ENCODE data around the gene ASPDH.

ASPDH gene

DNA sequence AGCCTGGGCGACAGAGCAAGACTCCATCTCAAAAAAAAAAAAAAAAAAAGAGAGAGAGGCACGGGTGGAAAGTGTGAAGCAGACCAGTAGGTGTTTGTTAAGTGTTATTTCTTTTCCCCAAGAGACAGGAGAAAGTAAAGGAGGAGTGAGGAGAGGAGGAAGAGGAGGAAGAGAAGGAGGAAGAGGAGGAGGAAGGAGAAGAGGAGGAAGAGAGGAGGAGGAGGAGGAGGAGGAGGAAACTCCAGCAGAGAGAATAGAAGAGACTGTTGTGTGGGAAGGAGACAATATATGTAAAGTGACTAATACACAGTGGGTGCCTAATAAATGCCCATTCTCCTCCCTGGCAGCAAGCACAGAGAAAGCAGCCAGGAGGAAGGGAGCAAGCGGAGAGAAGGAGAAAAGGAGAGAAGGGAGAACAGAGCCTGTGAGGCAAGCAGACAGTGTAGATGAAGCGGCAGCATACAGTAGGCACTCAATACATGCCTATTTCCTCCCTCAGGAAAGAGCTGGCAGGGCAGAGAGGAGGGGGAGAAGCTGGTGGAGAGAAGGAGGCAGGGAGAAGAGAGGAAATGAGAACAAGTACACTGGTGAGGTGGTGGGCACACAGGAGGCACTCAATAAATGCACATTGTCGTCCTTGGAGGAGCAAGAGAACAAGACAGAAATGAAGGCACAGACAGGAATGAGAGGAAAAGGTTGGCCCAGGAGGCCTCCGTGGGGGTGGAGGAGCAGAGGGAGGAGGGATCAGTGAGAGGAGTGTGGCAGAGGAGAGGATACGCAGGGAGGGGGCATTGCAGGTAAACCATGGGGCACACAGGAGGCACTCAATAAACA lies 19.3 kb downstream of the ASPDH start:
- no peak for DNase-seq

DNA sequence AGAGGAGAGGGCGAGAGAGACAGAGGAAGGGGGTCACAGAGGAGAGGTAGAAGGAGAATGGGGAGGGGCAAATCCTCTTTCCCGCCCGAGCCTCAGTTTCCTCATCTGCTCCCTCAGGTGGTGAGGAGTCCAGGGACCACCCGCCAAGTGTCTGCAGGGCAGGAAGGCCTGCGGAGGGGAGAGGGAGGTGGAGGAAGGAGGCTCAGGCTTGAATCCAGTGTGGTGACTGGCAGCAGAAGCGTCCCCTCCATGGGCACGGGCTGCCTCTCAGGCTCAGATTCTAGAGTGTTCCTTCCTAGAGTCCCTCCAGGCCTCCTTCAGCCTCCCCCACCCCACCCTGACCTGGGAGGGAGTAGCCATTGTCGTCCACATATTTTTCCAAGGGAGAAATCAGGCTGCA lies 20.5 kb downstream of the ASPDH start:
- no peak for DNase-seq

DNA sequence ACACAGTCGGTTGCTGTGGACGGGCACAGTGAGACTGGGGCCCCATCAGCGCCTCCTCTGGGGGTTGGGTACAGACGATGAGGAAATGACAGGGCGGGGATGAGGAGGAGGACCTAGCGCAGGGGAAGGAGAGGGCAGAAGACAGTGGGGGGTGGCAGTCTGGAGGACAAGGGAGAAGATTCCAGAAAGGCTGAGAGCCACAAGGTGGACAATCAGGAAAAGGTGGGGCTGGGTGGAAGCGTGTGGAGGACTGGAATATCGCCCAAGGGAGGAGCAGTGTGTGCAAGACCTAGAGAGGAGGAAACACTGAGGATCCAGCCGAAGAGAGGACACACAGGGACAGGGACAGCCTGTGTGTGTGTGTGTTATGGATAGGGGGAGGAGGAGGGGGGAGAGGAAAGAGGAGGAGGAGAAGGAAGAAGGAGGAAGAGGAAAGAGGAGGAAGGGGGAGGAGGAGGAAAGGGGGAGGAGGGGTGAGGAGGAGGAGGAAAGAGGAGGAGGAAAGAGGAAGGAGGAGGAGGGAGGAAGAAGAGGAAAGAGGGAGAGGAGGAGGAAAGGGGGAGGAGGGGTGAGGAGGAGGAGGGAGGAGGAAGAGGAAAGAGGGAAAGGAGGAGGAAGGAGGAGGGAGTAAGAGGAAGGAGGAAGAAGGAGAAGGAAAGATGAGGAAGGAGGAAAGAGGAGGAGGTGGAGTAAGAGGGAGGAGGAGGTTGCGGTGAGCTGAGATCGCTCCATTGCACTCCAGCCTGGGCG lies 21.2 kb downstream of the ASPDH start:
- peak; percentile 57 for DNase-seq

DNA sequence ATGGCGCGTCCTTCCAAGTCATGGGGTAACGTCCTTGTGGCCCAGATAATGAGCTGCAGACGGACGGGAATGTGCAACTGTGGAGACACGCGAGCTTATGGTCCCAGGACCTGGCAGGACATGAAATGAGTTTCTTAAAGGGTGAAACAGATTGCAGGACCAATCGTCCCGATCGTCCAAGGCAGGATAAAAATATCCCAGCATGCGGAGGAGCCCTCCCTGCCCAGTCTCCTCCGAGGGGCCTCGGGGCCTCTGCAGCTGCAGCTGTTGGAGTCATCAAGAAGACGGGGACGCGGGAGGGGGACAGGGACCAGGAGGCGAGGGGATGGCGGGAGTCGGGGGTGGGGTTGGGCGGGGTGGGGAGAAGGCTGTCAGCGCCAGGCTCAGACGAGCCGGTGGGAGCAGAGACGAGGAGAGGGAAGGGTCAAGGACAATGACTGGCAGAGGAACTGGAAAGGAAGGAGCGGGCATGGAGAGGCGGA lies 22.7 kb downstream of the ASPDH start:
- DNase-seq = no peak

DNA sequence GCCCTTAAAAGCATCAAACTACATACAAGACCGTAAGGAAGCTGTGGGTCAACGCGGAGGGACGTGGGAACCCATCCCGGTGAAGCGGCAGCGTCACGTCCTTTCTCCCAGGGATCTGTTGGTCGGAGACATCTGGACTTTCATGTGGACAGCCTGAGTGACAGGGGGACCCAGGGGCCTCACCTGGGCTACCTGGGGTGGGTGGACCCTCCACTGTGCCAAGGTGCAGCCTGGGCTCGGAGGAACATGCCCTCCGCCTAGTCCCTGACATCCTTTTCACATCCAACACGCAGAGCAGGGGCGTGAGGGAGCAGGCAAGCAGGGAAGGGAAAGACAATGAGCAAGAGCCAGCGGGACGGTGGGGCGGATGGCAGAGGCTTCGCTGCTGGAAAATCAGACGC lies 23.3 kb downstream of the ASPDH start:
- no peak for DNase-seq

DNA sequence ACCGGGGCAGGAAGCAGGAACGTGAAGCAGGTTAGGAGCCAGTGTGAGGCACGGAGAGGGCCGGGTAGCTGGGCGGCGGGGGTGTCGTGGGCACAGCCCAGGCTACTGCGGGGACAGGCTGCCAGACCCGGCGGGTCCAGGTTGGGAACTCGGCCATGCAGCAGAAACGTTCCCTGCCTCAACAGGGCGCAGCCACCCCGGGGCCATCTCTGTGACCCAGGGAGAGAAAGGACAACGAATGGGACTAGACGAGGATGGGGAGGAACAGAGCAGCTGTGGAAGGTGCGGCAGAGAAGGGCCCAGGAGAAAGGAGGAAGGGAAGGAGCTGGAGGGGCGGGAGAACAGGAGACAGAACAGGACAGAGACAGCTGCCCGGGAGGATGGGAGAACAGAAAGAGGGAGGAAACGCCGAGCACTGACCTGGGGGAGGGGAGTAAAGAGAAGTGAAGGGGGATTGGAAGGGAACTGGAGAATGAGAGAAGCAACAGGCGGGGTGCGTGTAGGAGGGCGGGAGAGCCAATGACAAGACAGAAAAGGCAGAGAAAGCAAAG lies 24.2 kb downstream of the ASPDH start:
- DNase-seq = no peak

DNA sequence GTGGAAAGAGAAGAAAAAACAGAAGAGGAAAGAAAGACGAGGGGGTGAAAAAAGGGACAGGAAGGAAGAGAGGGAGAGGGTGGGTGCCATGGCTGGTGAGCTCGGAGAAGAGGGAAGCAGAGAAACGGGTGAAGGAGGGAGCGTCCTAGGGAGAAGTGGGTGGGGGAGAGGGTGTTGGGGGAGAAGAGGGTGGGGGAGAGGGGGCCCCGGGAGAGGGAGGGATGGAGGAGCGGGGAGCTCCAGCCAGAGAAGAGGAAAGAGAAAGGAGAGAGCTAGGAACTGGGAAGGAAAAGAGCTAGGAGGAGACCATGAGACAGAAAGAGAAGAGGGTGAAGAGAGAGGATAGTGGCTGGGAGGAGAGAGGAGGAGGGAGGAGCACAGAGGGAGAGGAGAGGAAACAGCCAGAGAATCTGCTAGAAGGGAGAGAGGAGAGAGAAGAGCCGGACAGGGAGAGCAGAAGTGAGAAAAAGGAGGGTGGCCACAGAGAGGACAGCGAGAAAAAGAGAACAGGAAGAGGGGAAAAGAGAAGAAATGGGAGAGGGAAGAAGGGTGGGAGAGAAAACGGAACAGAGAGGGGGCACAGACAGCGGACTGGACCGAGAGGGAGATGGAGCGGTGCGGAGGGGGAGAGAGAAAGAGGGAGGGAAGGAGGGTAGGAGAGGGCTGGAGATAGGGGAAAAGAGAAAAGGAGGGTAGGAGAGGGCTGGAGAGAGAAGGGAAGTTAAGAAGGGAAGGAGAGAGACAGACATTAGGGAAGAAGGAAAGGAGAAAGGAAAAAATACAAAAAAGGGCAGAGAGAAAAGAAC lies 25.1 kb downstream of the ASPDH start:
- no peak for DNase-seq

DNA sequence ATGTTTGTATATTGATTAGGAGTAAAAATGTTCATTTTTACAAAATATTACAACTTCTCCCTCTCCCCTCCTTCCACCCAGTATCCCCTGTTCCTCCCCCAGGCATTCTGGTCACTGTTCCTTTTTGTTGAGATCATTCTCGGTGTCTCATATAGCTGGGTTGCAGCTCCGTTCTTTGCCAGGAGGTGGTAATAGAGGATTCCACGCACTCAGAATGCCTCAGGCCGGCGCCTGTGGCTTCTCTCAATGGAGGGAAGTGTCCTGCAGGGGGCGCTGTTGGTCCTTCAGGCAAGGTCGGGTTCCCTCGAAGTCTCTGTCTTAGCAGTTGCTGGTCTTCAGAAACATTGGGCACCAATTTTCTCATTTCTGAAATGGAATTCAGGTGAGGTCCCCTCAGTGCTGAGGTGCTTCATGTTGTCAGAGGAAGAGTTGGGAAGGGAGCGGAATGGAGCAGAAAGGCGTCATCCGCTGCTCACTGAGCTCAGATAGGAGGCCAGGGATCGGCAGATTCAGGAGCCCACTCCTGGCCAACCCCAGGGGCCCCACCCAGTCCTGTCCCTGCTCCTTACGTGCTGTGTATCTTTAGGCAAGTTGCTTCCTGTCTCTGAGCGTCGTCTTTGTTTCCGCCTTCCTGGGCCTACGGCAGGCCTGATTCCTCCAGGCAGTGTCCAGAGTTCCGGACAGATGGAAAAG lies 26.7 kb downstream of the ASPDH start:
- DNase-seq = peak; percentile 77

DNA sequence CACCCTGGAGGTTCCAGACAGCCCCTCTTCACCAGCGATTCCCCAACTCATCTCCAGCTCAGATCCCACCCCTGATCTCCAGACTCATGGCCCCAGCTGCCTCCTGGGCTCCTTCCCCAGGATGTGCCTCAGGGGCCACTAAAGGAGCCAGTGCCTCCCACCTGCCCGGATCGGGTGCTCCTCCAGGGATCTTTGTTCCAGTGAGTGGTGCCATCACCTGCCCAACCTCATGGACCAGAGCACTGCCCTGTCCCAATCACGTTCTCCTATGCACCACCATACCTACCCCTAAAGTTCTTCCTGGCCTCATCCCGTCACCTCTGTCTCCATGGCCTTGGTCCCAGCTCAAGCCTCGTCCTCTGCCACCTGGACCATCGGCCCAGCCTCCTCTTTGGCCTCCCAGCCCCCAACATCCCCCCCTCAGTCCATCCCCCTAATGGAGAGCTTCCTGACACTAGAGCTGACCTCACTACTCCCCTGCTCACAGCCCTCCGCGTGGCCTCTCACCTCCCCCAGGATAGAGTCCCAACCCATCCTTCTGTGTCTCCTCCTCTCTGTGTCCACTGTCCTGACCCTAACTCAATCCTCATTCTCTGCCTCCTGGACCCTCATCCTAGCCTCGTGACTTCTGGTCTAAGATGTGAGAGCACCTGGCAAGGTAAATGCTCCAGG lies 28.3 kb downstream of the ASPDH start:
- DNase-seq = no peak

DNA sequence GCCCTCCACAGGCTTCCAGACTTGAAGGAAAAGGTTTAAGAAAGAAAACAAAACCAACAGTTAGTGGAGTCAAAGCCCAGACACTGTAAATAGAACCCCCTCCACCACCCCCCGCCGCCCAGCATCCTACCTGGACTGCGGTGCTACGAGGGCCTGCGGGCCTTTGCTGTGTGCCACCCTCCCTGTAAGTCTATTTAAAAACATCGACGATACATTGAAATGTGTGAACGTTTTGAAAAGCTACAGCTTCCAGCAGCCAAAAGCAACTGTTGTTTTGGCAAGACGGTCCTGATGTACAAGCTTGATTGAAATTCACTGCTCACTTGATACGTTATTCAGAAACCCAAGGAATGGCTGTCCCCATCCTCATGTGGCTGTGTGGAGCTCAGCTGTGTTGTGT lies 30.8 kb downstream of the ASPDH start:
- DNase-seq = no peak

DNA sequence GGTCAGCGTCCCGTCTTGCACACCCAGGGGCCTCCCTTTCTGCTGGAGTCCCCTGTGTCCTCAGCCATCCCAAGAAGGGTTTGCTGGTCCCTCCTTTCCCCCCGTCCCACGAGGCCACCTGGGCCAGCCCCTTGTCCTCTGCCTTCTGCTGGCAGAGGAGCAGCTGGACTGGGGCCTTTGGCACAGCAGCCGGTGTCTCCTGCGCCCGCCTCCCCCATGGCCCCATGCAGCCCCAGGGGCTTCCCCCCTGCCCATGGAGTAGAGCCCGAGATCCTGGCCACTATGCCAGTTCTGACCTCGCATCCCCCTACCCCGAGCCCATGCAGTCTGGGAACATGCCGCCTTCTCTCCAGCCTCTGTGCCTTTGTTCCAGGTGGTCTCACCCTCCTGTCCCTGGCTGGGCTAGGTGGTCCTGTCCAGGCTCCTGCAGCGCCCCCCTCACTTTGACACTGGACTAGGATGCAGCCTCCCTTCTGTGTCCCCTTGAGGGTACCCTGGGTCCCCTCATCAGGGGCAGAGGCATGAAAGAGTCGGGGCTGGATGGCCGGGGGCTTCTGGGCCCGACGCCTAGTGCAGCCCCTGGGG lies 31.4 kb downstream of the ASPDH start:
- DNase-seq = no peak

DNA sequence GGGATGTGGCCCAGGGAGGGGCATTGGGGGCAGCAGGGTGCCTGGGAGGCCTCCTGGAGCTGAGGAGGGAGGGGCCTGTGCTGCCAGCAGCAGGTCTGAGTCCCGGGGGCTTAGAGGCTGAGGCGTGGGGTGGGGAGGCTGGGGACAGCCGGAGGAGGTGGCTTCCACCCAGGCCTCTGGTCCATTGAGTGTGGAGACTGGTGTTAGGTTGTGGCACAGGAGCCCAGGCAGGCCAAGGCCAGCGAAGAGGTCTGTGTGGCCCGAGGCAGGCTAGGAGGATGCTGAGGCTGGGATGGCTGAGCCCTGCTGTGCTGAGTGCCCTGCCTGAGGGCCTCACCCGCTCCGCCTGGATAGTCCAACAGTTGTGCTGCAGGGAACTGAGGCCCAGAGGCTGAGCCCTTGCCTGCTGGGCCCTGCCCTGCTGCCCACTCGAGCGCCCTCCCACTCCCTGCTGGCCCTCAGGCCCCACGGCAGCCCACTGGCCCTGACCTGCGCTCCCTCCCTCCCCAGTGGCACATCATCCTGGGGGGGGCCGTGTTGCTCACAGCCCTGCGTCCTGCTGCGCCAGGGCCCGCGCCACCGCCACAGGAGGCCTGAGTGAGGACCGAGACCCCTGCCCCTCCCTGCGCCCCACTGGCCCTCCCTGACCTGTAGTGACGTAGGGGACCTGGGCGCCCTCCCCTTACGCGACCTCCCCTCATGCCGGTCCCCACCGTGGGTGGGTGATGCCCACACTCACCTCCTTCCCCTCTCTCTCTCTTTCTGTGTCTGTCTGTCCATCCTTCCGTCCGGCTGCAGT lies 32.2 kb downstream of the ASPDH start:
- DNase-seq = no peak

DNA sequence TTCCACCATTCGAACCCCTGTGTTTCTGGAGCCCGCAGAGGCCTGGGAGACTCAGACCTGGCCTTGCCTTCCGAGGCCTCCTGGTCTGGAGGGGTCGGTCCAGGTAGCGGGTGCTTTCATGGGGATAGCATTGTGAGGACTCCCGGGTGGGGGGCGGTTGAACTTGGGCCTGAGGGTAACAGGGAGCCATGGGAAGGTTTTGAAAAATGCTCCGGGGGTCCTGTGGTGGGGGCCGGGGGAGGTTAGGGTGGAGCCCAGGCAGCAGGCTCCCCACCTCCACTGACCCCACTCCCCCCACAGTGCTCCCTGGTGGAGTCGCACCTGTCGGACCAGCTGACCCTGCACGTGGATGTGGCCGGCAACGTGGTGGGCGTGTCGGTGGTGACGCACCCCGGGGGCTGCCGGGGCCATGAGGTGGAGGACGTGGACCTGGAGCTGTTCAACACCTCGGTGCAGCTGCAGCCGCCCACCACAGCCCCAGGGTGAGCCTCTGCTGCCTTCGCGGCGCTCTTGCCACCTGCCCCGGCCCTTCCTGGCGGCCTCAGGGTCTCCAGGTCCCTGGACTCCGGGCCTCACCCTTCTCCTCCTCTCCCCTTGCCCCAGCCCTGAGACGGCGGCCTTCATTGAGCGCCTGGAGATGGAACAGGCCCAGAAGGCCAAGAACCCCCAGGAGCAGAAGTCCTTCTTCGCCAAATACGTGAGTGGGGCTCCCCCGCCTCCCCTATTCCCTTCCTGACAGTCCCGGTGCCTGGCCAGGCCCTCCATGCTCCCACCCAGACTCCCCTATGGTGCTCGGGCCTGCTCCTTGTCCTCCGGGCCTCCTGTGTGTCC lies 33.2 kb downstream of the ASPDH start:
- no peak for DNase-seq

DNA sequence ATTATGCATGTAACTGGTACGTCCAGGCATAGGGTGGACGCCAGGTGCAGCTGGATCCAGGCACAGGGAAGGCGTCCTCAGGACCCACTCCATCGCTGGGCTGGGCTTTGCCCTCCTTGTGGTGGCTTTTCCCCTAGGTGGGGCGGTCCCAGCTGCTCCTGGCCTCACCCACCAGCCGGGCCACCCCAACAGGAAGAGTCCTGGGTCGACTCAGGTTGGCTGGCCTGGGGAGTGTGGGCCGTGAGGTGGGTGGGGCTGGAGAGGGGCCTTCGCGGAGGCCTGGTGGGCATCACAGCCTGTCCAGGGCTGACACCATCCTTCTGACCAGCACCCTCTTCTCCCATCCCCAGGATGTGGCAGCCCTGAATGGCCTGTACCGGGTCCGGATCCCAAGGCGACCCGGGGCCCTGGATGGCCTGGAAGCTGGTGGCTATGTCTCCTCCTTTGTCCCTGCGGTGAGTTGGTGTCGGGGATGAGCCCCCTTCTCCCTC lies 33.9 kb downstream of the ASPDH start:
- no peak for DNase-seq

DNA sequence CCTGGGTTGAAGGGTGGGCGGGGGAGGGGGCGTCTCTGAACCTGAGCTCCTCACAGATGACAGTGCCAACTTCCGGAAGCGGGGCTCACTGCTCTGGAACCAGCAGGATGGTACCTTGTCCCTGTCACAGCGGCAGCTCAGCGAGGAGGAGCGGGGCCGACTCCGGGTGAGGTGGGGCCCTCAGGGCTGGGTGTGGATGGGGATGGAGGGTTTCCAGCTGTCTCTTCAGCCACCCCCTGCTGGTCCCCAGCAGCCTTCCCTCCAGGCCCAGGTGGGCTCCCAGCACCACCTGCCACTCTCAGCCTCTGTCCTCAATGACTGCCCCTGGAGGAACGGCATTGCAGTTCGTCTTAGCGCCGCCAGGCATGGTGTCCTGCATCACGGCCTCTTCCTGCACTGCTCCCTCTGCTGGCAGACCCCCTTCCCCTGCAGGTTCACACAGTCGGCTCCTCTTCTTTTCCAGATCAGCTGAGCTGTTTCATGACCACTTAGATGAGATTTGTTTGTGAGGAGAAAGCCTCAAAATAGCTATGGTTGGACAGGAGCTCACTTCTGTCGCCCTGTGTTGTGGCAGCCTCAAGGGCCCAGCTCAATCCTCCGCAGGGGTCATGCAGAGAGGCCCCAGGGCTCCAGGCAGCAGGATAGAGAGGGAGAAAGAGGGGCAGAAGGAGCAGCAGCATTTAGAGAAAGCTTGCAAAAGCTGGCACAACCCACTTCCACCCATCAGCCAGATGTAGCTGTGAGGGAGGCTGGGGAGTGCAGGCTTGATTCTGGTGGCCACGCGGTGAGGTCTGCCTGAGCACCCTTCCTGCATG lies 34.6 kb downstream of the ASPDH start:
- DNase-seq = peak; percentile 42

DNA sequence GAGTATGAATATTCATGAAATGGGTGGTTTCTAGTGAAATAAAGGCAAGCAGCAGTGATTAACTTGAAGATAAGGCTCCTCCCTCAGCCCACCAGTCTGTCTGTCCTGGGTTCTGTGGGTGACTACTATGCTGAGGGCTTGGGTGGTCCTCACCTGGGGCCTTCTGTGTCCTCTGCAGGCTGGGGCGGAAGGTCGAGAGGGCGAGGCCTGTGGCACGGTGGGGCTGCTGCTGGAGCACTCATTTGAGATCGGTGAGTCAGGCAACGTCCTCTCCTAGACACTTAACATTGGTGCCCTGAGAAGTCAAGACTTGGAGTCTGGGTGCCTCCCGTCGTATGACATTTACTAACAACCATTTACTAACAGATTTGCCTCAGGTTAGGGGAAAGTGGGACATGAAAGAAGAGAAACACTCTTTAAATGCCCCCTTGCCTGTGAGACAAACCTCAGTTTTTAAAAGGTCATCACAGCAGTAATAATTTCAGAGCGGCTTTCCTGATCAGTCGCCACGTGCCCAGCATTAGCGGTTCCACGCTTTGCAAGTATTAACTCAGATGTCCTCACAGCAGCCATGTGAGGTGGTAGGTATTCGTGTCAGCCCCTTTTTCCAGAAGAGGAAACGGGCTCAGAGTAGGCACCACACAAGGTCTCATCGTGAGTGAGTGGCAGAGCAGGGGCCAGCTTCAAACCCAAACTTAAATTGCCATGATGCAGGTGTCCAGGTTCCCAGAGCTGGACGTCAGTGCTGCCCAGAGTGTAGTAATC lies 35.8 kb downstream of the ASPDH start:
- no peak for DNase-seq

DNA sequence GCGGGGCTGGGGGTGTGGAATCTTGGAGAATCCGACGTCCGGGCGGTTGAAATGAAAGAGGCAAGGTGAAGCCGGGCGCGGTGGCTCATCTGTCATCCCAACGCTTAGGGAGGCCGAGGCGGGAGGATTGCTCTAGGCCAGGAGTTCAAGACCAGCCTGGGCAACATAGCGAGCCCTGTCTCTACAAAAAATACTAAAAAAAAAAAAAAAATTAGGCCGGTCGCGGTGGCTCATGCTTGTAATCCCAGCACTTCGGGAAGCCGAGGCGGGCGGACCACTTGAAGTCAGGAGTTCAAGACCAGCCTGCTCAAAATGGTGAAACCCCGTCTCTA lies 36.8 kb downstream of the ASPDH start:
- no peak for DNase-seq

Data from stimulated activated CD4-positive, alpha-beta T cell treated with anti-CD3 and anti-CD28 coated beads, Interleukin-15, amount 100 ng/mL, for 24 hours (primary cell).